ENCODE results near the gene RBM23. TPM values are rescaled to one million over a fixed set of nuclear protein-coding genes. Genes with fewer than 3 reads are reported as not detected.

Gene RBM23
- total RNA-seq, 4 donors from 2014 or later, result 52.7 to 229 (median 102) TPM

DNA sequence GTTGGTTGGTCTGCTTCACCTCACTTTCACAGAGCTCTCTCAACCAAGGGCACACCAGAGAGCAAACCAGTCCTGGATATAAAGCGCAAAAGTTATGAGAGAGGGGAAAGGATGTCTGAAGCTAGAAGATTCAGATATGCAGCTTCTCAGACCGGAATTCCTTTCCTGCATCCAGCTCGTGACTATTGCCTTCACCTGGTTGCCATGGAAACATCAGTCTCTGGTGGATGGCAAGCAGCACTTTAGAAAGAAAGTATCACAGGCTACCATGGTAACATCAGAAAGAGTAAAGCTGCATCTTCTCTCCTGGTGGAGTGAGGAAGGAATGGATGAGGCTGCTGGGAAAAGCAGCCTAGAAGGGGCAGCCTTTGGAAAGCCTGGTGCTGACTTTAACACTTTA, 22.2 kb downstream of the RBM23 start:
- no peaks in the 10 kb centered on the region for H3K27me3 ChIP-seq
- H3K36me3 ChIP-seq, result peaks cover 11 to 16% (median 14%) of the 10 kb centered on the region in 4 donors
- TF ChIP-seq POLR2AphosphoS5 (IDR thresholded peaks at IDR 0.05), result no peak
- no peak for TF ChIP-seq POLR2A (IDR thresholded peaks at IDR 0.05; ENCODE audit: low read depth)
- TF ChIP-seq EP300 (IDR thresholded peaks at IDR 0.05), result no peak
- no peak for TF ChIP-seq CTCF (IDR thresholded peaks at IDR 0.05)
- peaks cover 9 to 37% (median 31%) of the 10 kb centered on the region in 4 donors for H3K4me1 ChIP-seq
- 79% methylated on average over 3 of the region's 3 CpGs for WGBS
- intact Hi-C loops (cut with DNase I), result loop anchor here (2.0 kb wide), 1 partner anchor 22 kb away; no protein-coding TSS in a partner anchor
- DNase-seq (ENCODE audit: extremely low spot score), result no peak
- no peak overlapping the region for H3K27ac ChIP-seq (replicated peaks in 1 of 4)
- no peaks in the 10 kb centered on the region for H3K9me3 ChIP-seq
- no peak overlapping the region for H3K4me3 ChIP-seq

DNA sequence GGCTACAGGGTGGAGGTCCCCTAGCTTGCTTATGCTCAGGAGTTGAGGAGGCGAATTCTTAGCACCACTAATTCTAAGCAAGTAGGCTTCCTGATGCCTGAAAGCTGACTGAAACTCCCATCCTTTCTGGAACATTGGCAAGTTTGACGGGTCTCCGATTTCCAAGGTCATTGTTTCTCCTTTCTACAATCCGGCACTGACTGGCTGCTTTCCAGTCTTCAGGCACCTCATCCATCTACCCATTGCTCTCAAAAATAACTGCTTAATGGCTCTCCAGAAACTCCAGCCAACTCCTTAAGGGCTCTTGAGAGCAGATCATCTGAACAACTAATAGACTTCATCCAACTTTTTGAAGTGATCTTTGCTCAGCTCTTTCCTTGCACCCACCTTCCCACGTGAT, 22.6 kb downstream of the RBM23 start:
- DNase-seq (ENCODE audit: extremely low spot score), result no peak
- TF ChIP-seq POLR2AphosphoS5 (IDR thresholded peaks at IDR 0.05) (no peak), EP300 (IDR thresholded peaks at IDR 0.05) (no peak), POLR2A (IDR thresholded peaks at IDR 0.05; ENCODE audit: low read depth) (no peak), CTCF (IDR thresholded peaks at IDR 0.05) (no peak)
- Histone ChIP-seq H3K9me3 (no peaks in the 10 kb centered on the region), H3K4me1 (peaks cover 9 to 37% (median 31%) of the 10 kb centered on the region in 4 donors), H3K27me3 (no peaks in the 10 kb centered on the region), H3K36me3 (peaks cover 7 to 12% (median 10%) of the 10 kb centered on the region in 4 donors), H3K27ac (replicated peaks in 1 of 4) (no peak overlapping the region), H3K4me3 (no peak overlapping the region)
- WGBS, result 54% methylated on average over 5 of the region's 5 CpGs
- intact Hi-C loops (cut with DNase I), result loop anchor here (2.0 kb wide), 1 partner anchor 22 kb away; no protein-coding TSS in a partner anchor

GRCh38 chr14:22895402-22895801, 23.5 kb downstream of the RBM23 start:
- no peak overlapping the region for H3K4me3 ChIP-seq
- H3K4me1 ChIP-seq, result peaks cover 9 to 36% (median 31%) of the 10 kb centered on the region in 4 donors
- 100% methylated on average over 1 of the region's 1 CpG for WGBS
- no peaks in the 10 kb centered on the region for H3K27me3 ChIP-seq
- intact Hi-C loops (cut with DNase I), result no loop called here
- TF ChIP-seq CTCF (IDR thresholded peaks at IDR 0.05) (no peak), POLR2AphosphoS5 (IDR thresholded peaks at IDR 0.05) (no peak), POLR2A (IDR thresholded peaks at IDR 0.05; ENCODE audit: low read depth) (no peak), EP300 (IDR thresholded peaks at IDR 0.05) (no peak)
- peaks cover 0 to 2% (median under 1%) of the 10 kb centered on the region in 4 donors for H3K36me3 ChIP-seq
- H3K9me3 ChIP-seq, result no peaks in the 10 kb centered on the region
- H3K27ac ChIP-seq (replicated peaks in 1 of 4), result no peak overlapping the region
- no peak for DNase-seq (ENCODE audit: extremely low spot score)

DNA sequence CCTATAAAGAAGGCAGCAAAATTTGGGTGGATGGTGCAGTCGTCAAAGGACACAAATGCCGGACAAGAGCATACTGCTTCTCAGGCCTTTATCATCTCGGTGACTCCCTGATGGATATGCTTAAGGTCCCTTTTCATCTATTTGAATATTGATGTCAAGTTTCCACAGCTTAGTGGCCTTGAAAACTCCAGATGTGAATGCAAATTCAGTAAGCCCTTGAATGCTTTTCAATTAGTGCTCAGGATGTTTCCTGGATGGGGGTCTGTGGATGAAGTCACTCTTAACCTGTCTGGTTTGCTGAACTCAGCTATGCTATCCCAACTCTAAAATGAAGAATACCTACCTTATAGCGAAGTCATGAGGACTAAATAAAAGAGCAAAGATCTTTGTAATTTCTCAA, 25.2 kb downstream of the RBM23 start:
- H3K4me3 ChIP-seq, result no peak overlapping the region
- no peaks in the 10 kb centered on the region for H3K27me3 ChIP-seq
- H3K4me1 ChIP-seq, result peaks cover 7 to 19% (median 16%) of the 10 kb centered on the region in 4 donors
- no peaks in the 10 kb centered on the region for H3K9me3 ChIP-seq
- H3K36me3 ChIP-seq, result no peaks in the 10 kb centered on the region
- intact Hi-C loops (cut with DNase I), result no loop called here
- TF ChIP-seq POLR2AphosphoS5 (IDR thresholded peaks at IDR 0.05), result no peak
- no peak for TF ChIP-seq CTCF (IDR thresholded peaks at IDR 0.05)
- TF ChIP-seq POLR2A (IDR thresholded peaks at IDR 0.05; ENCODE audit: low read depth), result no peak
- TF ChIP-seq EP300 (IDR thresholded peaks at IDR 0.05), result no peak
- H3K27ac ChIP-seq (replicated peaks in 1 of 4), result no peak overlapping the region
- no peak for DNase-seq (ENCODE audit: extremely low spot score)
- WGBS, result 94% methylated on average over 4 of the region's 4 CpGs

DNA sequence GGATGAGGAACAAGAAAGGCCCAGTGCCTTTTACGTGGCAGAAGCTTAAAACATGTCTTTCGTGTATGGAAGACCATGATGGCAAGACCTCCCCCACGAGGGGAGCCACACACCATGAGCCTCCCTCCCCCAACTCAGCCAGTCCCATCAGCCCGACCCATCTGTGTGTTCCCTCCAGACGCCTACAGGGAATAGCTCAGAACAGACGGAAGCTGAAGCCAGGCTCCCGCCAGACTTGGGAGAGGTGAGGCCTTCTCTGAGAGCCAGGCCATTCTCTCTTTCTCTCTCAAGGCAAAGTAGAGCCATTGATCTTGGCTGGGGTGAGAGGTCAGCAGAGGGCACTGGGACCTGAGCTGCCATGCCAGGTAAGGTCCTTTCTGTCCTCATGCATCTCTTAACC, 26.5 kb downstream of the RBM23 start:
- 85% methylated on average over 4 of the region's 7 CpGs for WGBS
- H3K36me3 ChIP-seq, result no peaks in the 10 kb centered on the region
- intact Hi-C loops (cut with DNase I), result no loop called here

More for the DNA sequence above, 26.5 kb downstream of the RBM23 start:
- Histone ChIP-seq H3K27ac (replicated peaks in 1 of 4) (no peak overlapping the region), H3K4me3 (no peak overlapping the region), H3K9me3 (no peaks in the 10 kb centered on the region), H3K27me3 (no peaks in the 10 kb centered on the region), H3K4me1 (peaks cover 3 to 17% (median 13%) of the 10 kb centered on the region in 4 donors)
- TF ChIP-seq POLR2A (IDR thresholded peaks at IDR 0.05; ENCODE audit: low read depth) (no peak), POLR2AphosphoS5 (IDR thresholded peaks at IDR 0.05) (no peak), CTCF (IDR thresholded peaks at IDR 0.05) (no peak), EP300 (IDR thresholded peaks at IDR 0.05) (no peak)
- no peak for DNase-seq (ENCODE audit: extremely low spot score)
